SK-N-SH treated with all-trans-retinoic acid at 6 μM for 48 hours (cell line): ENCODE data around the gene CLP1.

Experiments used
- ATAC-seq: fragments of 200-7000 bp; cut with Tn5 transposase; 3 replicates; pipeline ENCODE4 v1.9.1; 2020; ENCODE audit warnings: mild to moderate bottlenecking, moderate library complexity
- BACH2 ChIP-seq: fragments of 250-450 bp; sonication (Bioruptor Pico); IDR thresholded peaks from 2 replicates; pipeline ENCODE4 v1.9.0; 2021; ENCODE audit warnings: mild to moderate bottlenecking, borderline replicate concordance
- CREB5 ChIP-seq: fragments of 250-450 bp; sonication (Bioruptor Pico); IDR thresholded peaks from 2 replicates; pipeline ENCODE4 v1.5.1; 2020; ENCODE audit warnings: low read depth, mild to moderate bottlenecking, moderate library complexity
- GLIS3 ChIP-seq: fragments of 250-450 bp; sonication (Bioruptor Pico); IDR thresholded peaks from 2 replicates; pipeline ENCODE4 v1.5.0; 2020; ENCODE audit warnings: mild to moderate bottlenecking, moderate library complexity
- ISL1 ChIP-seq: fragments of 250-450 bp; sonication (Bioruptor Pico); IDR thresholded peaks from 2 replicates; pipeline ENCODE4 v2.1.2; 2022; ENCODE audit warnings: mild to moderate bottlenecking, moderate library complexity
- OSR1 ChIP-seq: fragments of 250-450 bp; sonication (Bioruptor Pico); IDR thresholded peaks from 2 replicates; pipeline ENCODE4 v1.8.0; 2022; ENCODE audit warnings: moderate library complexity, mild to moderate bottlenecking, inconsistent platforms
- PATZ1 ChIP-seq: fragments of 250-450 bp; sonication (Bioruptor Pico); IDR thresholded peaks from 2 replicates; pipeline ENCODE4 v1.8.0; 2020; ENCODE audit warnings: mild to moderate bottlenecking, moderate library complexity, borderline replicate concordance
- POU6F1 ChIP-seq: fragments of 250-450 bp; sonication (Bioruptor Pico); IDR thresholded peaks from 2 replicates; pipeline ENCODE4 v1.8.0; 2021; ENCODE audit warnings: low read depth, mild to moderate bottlenecking, moderate library complexity, borderline replicate concordance
- PPARA ChIP-seq: fragments of 250-450 bp; sonication (Bioruptor Pico); IDR thresholded peaks from 2 replicates; pipeline ENCODE4 v1.5.0; 2020; ENCODE audit warnings: mild to moderate bottlenecking, borderline replicate concordance
- RARB ChIP-seq: fragments of 250-450 bp; sonication (Bioruptor Pico); IDR thresholded peaks from 2 replicates; pipeline ENCODE4 v1.8.0; 2021; ENCODE audit warnings: mild to moderate bottlenecking, moderate library complexity
- SNAI2 ChIP-seq: fragments of 250-450 bp; sonication (Bioruptor Pico); IDR thresholded peaks from 2 replicates; pipeline ENCODE4 v1.5.0; 2020; ENCODE audit warnings: mild to moderate bottlenecking, moderate library complexity
- TCF4 ChIP-seq: fragments of 250-450 bp; sonication (Bioruptor Pico); IDR thresholded peaks from 2 replicates; pipeline ENCODE4 v1.8.0; 2021; ENCODE audit warnings: mild to moderate bottlenecking, moderate library complexity, borderline replicate concordance
- TOX ChIP-seq: fragments of 250-450 bp; sonication (Bioruptor Pico); IDR thresholded peaks from 2 replicates; pipeline ENCODE4 v1.8.0; 2021; ENCODE audit warnings: mild to moderate bottlenecking, moderate library complexity, borderline replicate concordance
- TSHZ2 ChIP-seq: fragments of 250-450 bp; sonication (Bioruptor Pico); IDR thresholded peaks from 2 replicates; pipeline ENCODE4 v1.5.0; 2020; ENCODE audit warnings: mild to moderate bottlenecking, moderate library complexity
- ZC3H10 ChIP-seq: fragments of 250-450 bp; sonication (Bioruptor Pico); IDR thresholded peaks from 2 replicates; pipeline ENCODE4 v1.5.1; 2021; ENCODE audit warnings: mild to moderate bottlenecking, moderate library complexity
- ZFP3 ChIP-seq: fragments of 250-450 bp; sonication (Bioruptor Pico); IDR thresholded peaks from 2 replicates; pipeline ENCODE4 v1.5.0; 2020; ENCODE audit warnings: mild to moderate bottlenecking, moderate library complexity
- ZFP30 ChIP-seq: fragments of 450-650 bp; formaldehyde crosslinking; IDR thresholded peaks from 2 replicates; pipeline ENCODE4 v1.5.0; 2022; ENCODE audit warnings: mild to moderate bottlenecking, moderate library complexity
- ZNF565 ChIP-seq: fragments of 450-650 bp; formaldehyde crosslinking; conservative IDR thresholded peaks from 2 replicates; pipeline ENCODE4 v1.5.0; 2020; ENCODE audit warnings: low read depth, mild to moderate bottlenecking, moderate library complexity
- ZNF70 ChIP-seq: fragments of 450-650 bp; formaldehyde crosslinking; IDR thresholded peaks from 2 replicates; pipeline ENCODE4 v1.5.0; 2020; ENCODE audit warnings: mild to moderate bottlenecking, moderate library complexity
- ZNF8 ChIP-seq: fragments of 450-650 bp; formaldehyde crosslinking; IDR thresholded peaks from 2 replicates; pipeline ENCODE4 v1.5.0; 2020; ENCODE audit warnings: mild to moderate bottlenecking, moderate library complexity

Gene CLP1

GRCh38 chr11:57624864-57625263 lies 32.7 kb upstream of the CLP1 start (continued):
- no peak for TF ChIP-seq PATZ1 (CRISPR knock-in tag)
- no peak for TF ChIP-seq ZFP3 (CRISPR knock-in tag)
- TF ChIP-seq SNAI2, result no peak
- no peak for TF ChIP-seq ISL1 (CRISPR knock-in tag)

- ATAC-seq, result no peak
- TF ChIP-seq GLIS3 (CRISPR knock-in tag) (no peak), ZNF8 (CRISPR knock-in tag) (no peak), ZFP30 (CRISPR knock-in tag) (no peak), OSR1 (CRISPR knock-in tag) (no peak), ISL1 (CRISPR knock-in tag) (no peak), CREB5 (no peak), POU6F1 (no peak), RARB (no peak), TOX (CRISPR knock-in tag) (no peak), PPARA (CRISPR knock-in tag) (no peak), ZC3H10 (CRISPR knock-in tag) (no peak), TCF4 (no peak), ZNF565 (no peak)
Measured at GRCh38 chr11:57626895-57627294, 30.7 kb upstream of the CLP1 start.

- ATAC-seq, result no peak
- TF ChIP-seq ZFP3 (CRISPR knock-in tag), result no peak
- no peak for TF ChIP-seq ZFP30 (CRISPR knock-in tag)
- no peak for TF ChIP-seq ZNF8 (CRISPR knock-in tag)
- TF ChIP-seq PATZ1 (CRISPR knock-in tag), result no peak
- no peak for TF ChIP-seq TCF4
- no peak for TF ChIP-seq RARB
- TF ChIP-seq SNAI2, result no peak
- no peak for TF ChIP-seq ZNF565
Measured at GRCh38 chr11:57630171-57630570, 27.4 kb upstream of the CLP1 start.

GRCh38 chr11:57632116-57632515 lies 25.4 kb upstream of the CLP1 start:
- no peak; the same call in 2 of the 3 replicates for ATAC-seq
- no peak for TF ChIP-seq ZFP3 (CRISPR knock-in tag)
- no peak for TF ChIP-seq OSR1 (CRISPR knock-in tag)
- TF ChIP-seq TSHZ2 (CRISPR knock-in tag), result no peak
- no peak for TF ChIP-seq ZFP30 (CRISPR knock-in tag)
- no peak for TF ChIP-seq ZNF70 (CRISPR knock-in tag)
- no peak for TF ChIP-seq BACH2 (CRISPR knock-in tag)
- no peak for TF ChIP-seq CREB5
- TF ChIP-seq, all 23 proteins: peak for 0
